HL-60 (cell line): Measurements from ENCODE around the gene GGACT.

Source experiments
- GABPA ChIP-seq: IDR thresholded peaks from 2 replicates; pipeline ENCODE4 v1.6.1; 2012; ENCODE audit warnings: low read depth
- POLR2AphosphoS5 ChIP-seq: IDR thresholded peaks from 2 replicates; pipeline ENCODE4 v1.6.1; 2012; ENCODE audit warnings: low read depth
- TF ChIP-seq, protein P1 (sequence below): IDR thresholded peaks from one replicate; pipeline ENCODE4 v1.5.1; 2011; ENCODE audit warnings: low read length, control low read depth, inconsistent platforms; ENCODE audit not compliant: insufficient read depth

DNA sequence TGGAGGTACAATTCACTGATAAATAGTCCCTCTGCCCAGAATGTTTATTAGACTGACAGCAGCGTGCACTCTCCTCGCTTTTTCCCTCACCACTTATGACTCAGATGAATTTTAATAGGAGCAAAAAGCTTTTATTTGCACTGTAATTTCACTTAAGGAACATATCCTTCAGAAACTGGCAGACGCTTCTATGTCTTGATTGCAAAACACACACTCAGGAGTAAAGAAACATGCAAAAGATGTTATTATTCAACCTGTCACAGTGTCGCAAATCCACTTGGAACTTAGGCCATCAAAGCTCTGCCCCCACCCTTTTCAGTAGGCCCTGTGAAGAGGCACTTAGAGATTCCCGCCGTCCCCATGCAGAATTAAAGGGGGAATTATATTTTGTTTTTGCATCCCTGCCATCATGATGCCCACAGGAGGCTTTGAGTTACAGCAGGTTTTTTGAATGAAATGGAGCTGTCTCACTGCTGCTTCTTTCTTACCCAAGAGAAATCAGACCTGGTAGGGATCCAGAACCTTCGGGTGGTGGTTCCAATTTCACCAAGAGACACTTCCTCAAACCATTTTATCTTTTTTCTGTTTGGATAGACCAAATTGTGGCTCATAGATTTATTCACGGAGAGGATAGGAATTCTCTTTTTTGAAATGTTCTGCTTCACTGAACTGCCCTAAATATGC lies 74.5 kb downstream of the GGACT start:
- TF ChIP-seq, protein P1, sequence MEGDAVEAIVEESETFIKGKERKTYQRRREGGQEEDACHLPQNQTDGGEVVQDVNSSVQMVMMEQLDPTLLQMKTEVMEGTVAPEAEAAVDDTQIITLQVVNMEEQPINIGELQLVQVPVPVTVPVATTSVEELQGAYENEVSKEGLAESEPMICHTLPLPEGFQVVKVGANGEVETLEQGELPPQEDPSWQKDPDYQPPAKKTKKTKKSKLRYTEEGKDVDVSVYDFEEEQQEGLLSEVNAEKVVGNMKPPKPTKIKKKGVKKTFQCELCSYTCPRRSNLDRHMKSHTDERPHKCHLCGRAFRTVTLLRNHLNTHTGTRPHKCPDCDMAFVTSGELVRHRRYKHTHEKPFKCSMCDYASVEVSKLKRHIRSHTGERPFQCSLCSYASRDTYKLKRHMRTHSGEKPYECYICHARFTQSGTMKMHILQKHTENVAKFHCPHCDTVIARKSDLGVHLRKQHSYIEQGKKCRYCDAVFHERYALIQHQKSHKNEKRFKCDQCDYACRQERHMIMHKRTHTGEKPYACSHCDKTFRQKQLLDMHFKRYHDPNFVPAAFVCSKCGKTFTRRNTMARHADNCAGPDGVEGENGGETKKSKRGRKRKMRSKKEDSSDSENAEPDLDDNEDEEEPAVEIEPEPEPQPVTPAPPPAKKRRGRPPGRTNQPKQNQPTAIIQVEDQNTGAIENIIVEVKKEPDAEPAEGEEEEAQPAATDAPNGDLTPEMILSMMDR: no peak
- TF ChIP-seq GABPA (no peak), POLR2AphosphoS5 (no peak)
